Coronary artery (tissue), 2 donors: ENCODE results near the gene SRPK1.
"Not testable (repeated sequence)": the region's sequence is repeated elsewhere in the genome, so short reads cannot be mapped to it uniquely, and the experiment has no call there.

Source experiments
- DNase-seq: peaks from one replicate; pipeline ENCODE4 v3.0.0-alpha.2; 2017; ENCODE audit warnings: low spot score
- H3K27ac ChIP-seq, 2 donors: fragments of 200-600 bp; sonication (generic); one replicate each; pipeline ENCODE4 v1.5.1; 2016 to 2019
- H3K4me3 ChIP-seq: fragments of 200-600 bp; sonication (generic); 2 replicates; pipeline ENCODE4 v1.5.1; 2016; ENCODE audit warnings: mild to moderate bottlenecking, moderate library complexity
- CTCF ChIP-seq: fragments of 200-600 bp; sonication (generic); IDR thresholded peaks from one replicate; pipeline ENCODE4 v1.5.1; 2019; ENCODE audit warnings: antibody characterized with exemption

Gene SRPK1

GRCh38 chr6:35943390-35943789 is 22.5 kb upstream of the SRPK1 start:
- no peak overlapping the region for H3K27ac ChIP-seq
- no peak for DNase-seq
- H3K4me3 ChIP-seq: no peak overlapping the region
- no peak for TF ChIP-seq CTCF

GRCh38 chr6:35942355-35942754 is 21.5 kb upstream of the SRPK1 start:
- no peak overlapping the region for H3K27ac ChIP-seq
- TF ChIP-seq CTCF: no peak
- H3K4me3 ChIP-seq: no peak overlapping the region
- no peak for DNase-seq

- H3K27ac ChIP-seq, DNase-seq, H3K4me3 ChIP-seq: not testable (repeated sequence)
These were observed 20.3 kb upstream of the SRPK1 start for GRCh38 chr6:35941170-35941569.

GRCh38 chr6:35940014-35940413 is 19.1 kb upstream of the SRPK1 start:
- not testable (repeated sequence) for H3K4me3 ChIP-seq, H3K27ac ChIP-seq, DNase-seq

GRCh38 chr6:35939259-35939658 is 18.4 kb upstream of the SRPK1 start:
- not testable (repeated sequence) for DNase-seq, H3K4me3 ChIP-seq, H3K27ac ChIP-seq

- Histone ChIP-seq H3K4me3 (no peak overlapping the region), H3K27ac (no peak overlapping the region)
- no peak for TF ChIP-seq CTCF
- DNase-seq: no peak
These were observed 15.9 kb upstream of the SRPK1 start for GRCh38 chr6:35936681-35937359.

- no peak for DNase-seq
- Histone ChIP-seq H3K4me3 (no peak overlapping the region), H3K27ac (no peak overlapping the region)
- no peak for TF ChIP-seq CTCF
These were observed 14.6 kb upstream of the SRPK1 start for GRCh38 chr6:35935469-35935868.

- no peak for TF ChIP-seq CTCF
These were observed 12.9 kb upstream of the SRPK1 start for GRCh38 chr6:35933844-35934243.

GRCh38 chr6:35931873-35932272 is 11.0 kb upstream of the SRPK1 start:
- not testable (repeated sequence) for DNase-seq, H3K27ac ChIP-seq, H3K4me3 ChIP-seq

More at GRCh38 chr6:35933844-35934243, 12.9 kb upstream of the SRPK1 start:
- no peak overlapping the region for H3K4me3 ChIP-seq
- H3K27ac ChIP-seq: no peak overlapping the region
- no peak for DNase-seq
